Breast epithelium (tissue), 3 donors: ENCODE measurements around the gene DNAAF9.

ENCODE experiments used
- POLR2A ChIP-seq: fragments of 450-650 bp; IDR thresholded peaks from one replicate; pipeline ENCODE4 v1.6.1; 2016; ENCODE audit warnings: antibody characterized with exemption, mild to moderate bottlenecking, moderate library complexity
- POLR2AphosphoS5 ChIP-seq, 3 donors: sonication (generic); formaldehyde crosslinking; IDR thresholded peaks; one replicate each; pipeline ENCODE4 v1.6.1; 2017; ENCODE audit warnings: antibody characterized with exemption in 3 of 3

- TF ChIP-seq POLR2A (no peak), POLR2AphosphoS5 (IDR thresholded peaks at IDR 0.05) (no peak)
Observed at GRCh38 chr20:3402453-3402852, 5.0 kb downstream of the DNAAF9 start.
